Large intestine (tissue), 3 donors: ENCODE measurements around the gene IL22RA1. TPM values are rescaled to one million over a fixed set of nuclear protein-coding genes. Genes with fewer than 3 reads are reported as not detected.
A peak's percentile ranks its signal among the peaks of the same experiment; 100 is the strongest.

ENCODE experiments used
- DNase-seq, 2 donors: peaks; one replicate each; pipeline versions ENCODE4 v3.0.0 to v3.0.0-alpha.2; 2013
- H3K27ac ChIP-seq: one replicate; pipeline ENCODE4 v1.5.1; 2013; ENCODE audit warnings: low read length
- H3K27me3 ChIP-seq: 2 replicates; pipeline ENCODE4 v1.6.1; 2013; ENCODE audit warnings: low read length; ENCODE audit not compliant: control insufficient read depth, insufficient read depth
- H3K36me3 ChIP-seq: 2 replicates; pipeline ENCODE4 v1.6.1; 2013; ENCODE audit warnings: low read length; ENCODE audit not compliant: control insufficient read depth, insufficient read depth
- H3K4me1 ChIP-seq: one replicate; pipeline ENCODE4 v1.6.1; 2013; ENCODE audit warnings: low read length; ENCODE audit not compliant: control insufficient read depth, insufficient read depth
- H3K4me3 ChIP-seq: one replicate; pipeline ENCODE4 v1.5.1; 2013; ENCODE audit warnings: low read length
- H3K9me3 ChIP-seq: one replicate; pipeline ENCODE4 v1.6.1; 2013; ENCODE audit warnings: mild to moderate bottlenecking, low read depth, low read length, moderate library complexity; ENCODE audit not compliant: control insufficient read depth
- WGBS: methylation state at CpG from one replicate; pipeline ENCODE4 v1.1.5; 2013; ENCODE audit warnings: low lambda C conversion rate; ENCODE audit not compliant: insufficient coverage; 5-methylcytosine and 5-hydroxymethylcytosine counted together
- polyA plus RNA-seq: library from polyadenylated mRNA; unstranded; fragments of 120-200 nt; gene quantifications from one replicate; pipeline ENCODE4 v1.2.1, GENCODE V29; 2013

The IL22RA1 gene
- polyA plus RNA-seq, 1 donor: 100 TPM

GRCh38 chr1:24155011-24155782 lies 12.3 kb upstream of the IL22RA1 start:
- DNase-seq: no peak
- Histone ChIP-seq H3K9me3 (no peaks in the 10 kb centered on the region), H3K27ac (no peak overlapping the region), H3K27me3 (no peaks in the 10 kb centered on the region), H3K36me3 (peaks cover 43% of the 10 kb centered on the region), H3K4me1 (peaks cover 2% of the 10 kb centered on the region), H3K4me3 (no peak overlapping the region)
- no CpG with 5 or more reads among the region's 11 CpGs for WGBS

- H3K9me3 ChIP-seq: no peaks in the 10 kb centered on the region
- peaks cover 36% of the 10 kb centered on the region for H3K36me3 ChIP-seq
- H3K27ac ChIP-seq: no peak overlapping the region
- H3K4me1 ChIP-seq: peaks cover 10% of the 10 kb centered on the region
- 86% methylated on average over 1 of the region's 8 CpGs for WGBS
- no peaks in the 10 kb centered on the region for H3K27me3 ChIP-seq
- no peak overlapping the region for H3K4me3 ChIP-seq
- DNase-seq: no peak
Observed at GRCh38 chr1:24154215-24154614, 11.3 kb upstream of the IL22RA1 start.

- no peak overlapping the region for H3K4me3 ChIP-seq
- no peaks in the 10 kb centered on the region for H3K27me3 ChIP-seq
- H3K4me1 ChIP-seq: peaks cover 10% of the 10 kb centered on the region
- no peak overlapping the region for H3K27ac ChIP-seq
- H3K9me3 ChIP-seq: no peaks in the 10 kb centered on the region
- WGBS: no CpG with 5 or more reads among the region's 10 CpGs
- no peak for DNase-seq
- peaks cover 24% of the 10 kb centered on the region for H3K36me3 ChIP-seq
Observed at GRCh38 chr1:24152631-24153494, 9.9 kb upstream of the IL22RA1 start.

GRCh38 chr1:24151175-24151533 lies 8.2 kb upstream of the IL22RA1 start:
- Histone ChIP-seq H3K9me3 (no peaks in the 10 kb centered on the region), H3K27ac (peak overlapping the region; percentile 85), H3K36me3 (peaks cover 9% of the 10 kb centered on the region), H3K4me1 (peaks cover 10% of the 10 kb centered on the region), H3K4me3 (peak overlapping the region; percentile 12), H3K27me3 (no peaks in the 10 kb centered on the region)
- peak; percentile 77 to 90 for DNase-seq
- no CpG with 5 or more reads among the region's 12 CpGs for WGBS

- peaks cover 2% of the 10 kb centered on the region for H3K36me3 ChIP-seq
- peaks cover 10% of the 10 kb centered on the region for H3K4me1 ChIP-seq
- 0% methylated on average over 2 of the region's 36 CpGs for WGBS
- peak; percentile 95 to 96 for DNase-seq
- H3K4me3 ChIP-seq: peak overlapping the region; percentile 12
- peak overlapping the region; percentile 85 for H3K27ac ChIP-seq
- no peaks in the 10 kb centered on the region for H3K27me3 ChIP-seq
- H3K9me3 ChIP-seq: no peaks in the 10 kb centered on the region
Observed at GRCh38 chr1:24150234-24151174, 7.6 kb upstream of the IL22RA1 start.

- peak overlapping the region; percentile 12 for H3K27ac ChIP-seq
- peak; percentile 63 to 84 for DNase-seq
- peaks cover 10% of the 10 kb centered on the region for H3K4me1 ChIP-seq
- no CpG with 5 or more reads among the region's 5 CpGs for WGBS
- no peaks in the 10 kb centered on the region for H3K27me3 ChIP-seq
- no peaks in the 10 kb centered on the region for H3K36me3 ChIP-seq
- no peak overlapping the region for H3K4me3 ChIP-seq
- no peaks in the 10 kb centered on the region for H3K9me3 ChIP-seq
Observed at GRCh38 chr1:24149866-24150233, 6.9 kb upstream of the IL22RA1 start.

GRCh38 chr1:24147816-24148215 lies 4.9 kb upstream of the IL22RA1 start:
- Histone ChIP-seq H3K27ac (no peak overlapping the region), H3K4me1 (peaks cover 26% of the 10 kb centered on the region), H3K27me3 (no peaks in the 10 kb centered on the region), H3K4me3 (no peak overlapping the region), H3K36me3 (no peaks in the 10 kb centered on the region), H3K9me3 (no peaks in the 10 kb centered on the region)
- DNase-seq: no peak
- WGBS: no CpG with 5 or more reads among the region's 6 CpGs

- Histone ChIP-seq H3K4me3 (no peak overlapping the region), H3K27ac (no peak overlapping the region), H3K4me1 (peaks cover 26% of the 10 kb centered on the region), H3K36me3 (no peaks in the 10 kb centered on the region), H3K9me3 (no peaks in the 10 kb centered on the region), H3K27me3 (no peaks in the 10 kb centered on the region)
- no peak for DNase-seq
- WGBS: no CpG with 5 or more reads among the region's 9 CpGs
Observed at GRCh38 chr1:24147194-24147593, 4.3 kb upstream of the IL22RA1 start.

GRCh38 chr1:24141311-24141997 lies 1.5 kb downstream of the IL22RA1 start:
- Histone ChIP-seq H3K27me3 (no peaks in the 10 kb centered on the region), H3K9me3 (no peaks in the 10 kb centered on the region), H3K4me3 (peak overlapping the region; percentile 85), H3K27ac (peak overlapping the region; percentile 95), H3K4me1 (peaks cover 44% of the 10 kb centered on the region), H3K36me3 (peaks cover 29% of the 10 kb centered on the region)
- 20% methylated on average over 1 of the region's 10 CpGs for WGBS
- DNase-seq: peak; percentile 81 to 91
